Endothelial cell of hepatic sinusoid (primary cell): ENCODE results near the gene ATP12A.

Source experiments
- in situ Hi-C: cut with HindIII; loops from 2 replicates; pipeline ENCODE4 v1.10.0; 2017; ENCODE audit warnings: low sequenced_read_pairs

ATP12A gene

DNA sequence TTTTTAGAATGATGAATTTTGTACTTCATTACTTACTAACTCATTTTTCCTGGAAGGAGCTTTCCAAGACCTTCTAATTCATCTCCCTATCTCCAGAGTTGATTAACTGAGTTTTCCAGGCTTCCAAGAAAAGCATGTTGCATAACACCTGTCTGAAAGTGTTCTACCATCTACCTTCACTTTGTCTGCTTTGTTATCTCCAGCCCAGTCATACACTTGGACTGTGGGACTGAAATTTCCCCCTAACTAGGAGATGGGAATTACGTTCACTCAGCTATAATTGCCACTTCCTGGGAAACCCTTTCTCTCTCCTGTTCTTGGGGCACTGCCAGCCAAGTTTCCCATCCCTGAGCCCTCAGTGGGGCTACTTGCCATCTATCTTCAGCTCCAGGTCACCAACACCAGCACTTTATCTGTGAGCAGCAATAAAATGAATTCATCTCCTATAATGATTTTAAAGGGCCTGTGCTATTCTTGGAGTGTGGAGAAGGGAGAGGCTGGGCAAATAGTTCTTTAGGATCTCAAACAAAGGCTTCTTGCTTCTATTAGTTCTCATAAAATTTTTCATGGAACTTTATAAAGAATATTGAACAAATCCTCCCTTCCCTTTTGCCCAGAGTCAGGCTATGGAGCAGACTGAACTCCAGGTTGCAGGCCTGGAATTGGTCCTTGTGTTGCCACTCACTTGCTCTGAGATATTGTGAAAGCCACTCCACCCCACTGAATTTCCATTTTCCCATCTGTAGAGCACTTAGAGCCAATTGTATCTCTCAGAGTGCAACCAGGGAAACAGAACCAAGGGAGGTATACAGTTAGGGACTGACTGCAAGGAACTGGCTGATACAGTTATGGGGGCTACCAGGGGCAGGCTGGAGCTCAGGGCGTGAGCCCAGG is 17.8 kb upstream of the ATP12A start:
- in situ Hi-C loops, result loop anchor here (5.0 kb wide), 1 partner anchor 50 kb away; no protein-coding TSS in a partner anchor

DNA sequence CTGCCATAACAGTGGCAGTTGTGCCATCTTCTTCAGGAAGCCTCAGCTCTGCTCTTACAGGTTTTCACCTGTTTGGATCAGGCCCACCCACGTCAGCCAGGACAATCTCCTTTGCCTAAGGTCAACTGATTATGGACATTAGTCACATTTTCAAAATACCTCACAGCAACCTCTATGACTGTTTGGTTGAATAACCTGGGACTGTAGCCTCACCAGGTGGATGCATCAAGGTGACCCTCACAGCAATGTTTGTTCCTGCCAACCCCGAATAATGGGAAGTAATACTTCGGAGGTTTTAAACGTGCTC is 17.2 kb upstream of the ATP12A start:
- in situ Hi-C loops, result loop anchor here (5.0 kb wide), 1 partner anchor 51 kb away; no protein-coding TSS in a partner anchor

- in situ Hi-C loops, result loop anchor here (5.0 kb wide), 1 partner anchor 51 kb away; no protein-coding TSS in a partner anchor
These were observed 16.6 kb upstream of the ATP12A start for GRCh38 chr13:24663586-24663985.

DNA sequence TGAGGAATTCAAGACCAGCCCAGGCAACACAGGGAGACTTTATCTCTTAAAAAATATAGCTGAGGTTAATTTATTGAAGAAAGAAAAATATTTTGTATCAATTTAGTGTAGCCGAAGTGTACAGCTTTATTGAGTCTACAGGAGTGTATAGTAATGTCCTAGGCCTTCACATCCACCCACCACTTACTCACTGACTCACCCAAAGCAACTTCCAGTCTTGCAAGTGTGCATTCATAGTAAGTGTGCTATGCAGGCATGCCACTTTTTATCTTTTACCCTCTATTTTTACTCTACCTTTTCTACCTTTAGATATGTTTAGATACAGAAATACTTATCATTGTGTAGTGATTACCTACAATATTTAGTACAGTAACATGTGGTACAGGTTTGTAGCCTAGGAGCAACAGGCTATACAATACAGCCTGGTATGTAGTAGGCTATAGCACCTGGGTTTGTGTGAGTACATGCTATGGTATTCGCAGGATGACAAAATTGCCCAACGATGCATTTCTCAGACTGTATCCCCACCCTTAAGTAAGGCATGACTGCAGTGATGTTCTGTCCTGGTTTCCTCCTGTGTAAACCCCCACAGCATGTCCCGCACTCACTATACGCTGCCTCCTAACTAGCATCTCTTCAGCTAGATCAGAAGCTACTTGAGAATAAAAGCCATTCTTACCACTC is 15.3 kb upstream of the ATP12A start:
- in situ Hi-C loops, result loop anchor here (5.0 kb wide), 1 partner anchor 53 kb away; no protein-coding TSS in a partner anchor

- in situ Hi-C loops, result no loop called here
These were observed 11.7 kb upstream of the ATP12A start for GRCh38 chr13:24668511-24668910.

DNA sequence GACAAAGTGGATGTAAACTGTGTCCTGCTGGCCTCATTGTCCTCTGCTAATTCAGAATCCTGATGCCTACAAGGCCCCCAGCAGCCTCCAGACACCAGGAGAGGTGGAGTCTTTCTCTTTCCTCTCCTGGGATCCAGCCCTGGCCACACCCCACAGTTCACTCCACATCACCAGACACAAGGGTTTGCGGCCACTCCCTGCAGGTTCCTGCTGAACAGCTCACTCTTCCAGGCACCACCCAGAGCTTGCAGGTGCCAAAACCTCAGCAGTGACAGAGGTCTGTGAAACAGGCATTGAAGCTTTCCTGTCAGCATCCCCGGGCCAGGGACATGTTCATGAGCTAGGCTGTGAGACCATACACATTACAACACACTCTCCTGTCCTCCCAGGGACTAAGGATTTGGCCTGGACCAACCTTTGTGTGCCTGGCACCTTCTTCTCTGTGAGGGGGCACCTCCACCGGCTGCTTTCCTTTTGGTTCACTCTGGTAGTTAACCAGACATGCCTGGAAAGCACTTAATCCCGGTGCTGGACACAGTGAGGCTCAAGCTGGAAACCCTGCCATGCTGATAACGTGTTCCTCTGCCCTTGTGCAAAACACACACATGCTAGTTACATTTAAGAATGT is 11.1 kb upstream of the ATP12A start:
- in situ Hi-C loops, result no loop called here

DNA sequence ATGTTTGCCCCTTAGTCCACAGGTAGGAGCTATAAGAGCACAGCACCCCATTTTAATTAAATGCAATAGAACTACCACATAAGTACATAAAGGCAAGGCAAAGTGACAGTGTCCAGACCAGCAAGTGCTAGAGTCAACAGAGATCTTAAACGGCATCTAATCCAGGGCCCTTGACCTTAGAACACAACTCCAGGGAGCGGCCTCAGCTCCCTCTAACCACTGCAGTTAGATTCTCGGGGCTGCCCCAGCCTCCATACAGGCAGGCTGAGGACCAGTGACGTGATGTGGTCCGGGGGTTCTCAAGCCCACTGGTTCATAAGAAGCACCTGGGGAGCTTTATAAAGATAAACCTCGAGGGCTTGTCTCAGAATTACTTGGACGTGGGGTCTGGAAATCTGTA is 10.0 kb upstream of the ATP12A start:
- in situ Hi-C loops, result no loop called here

- in situ Hi-C loops, result no loop called here
These were observed 9.2 kb upstream of the ATP12A start for GRCh38 chr13:24670961-24671381.

DNA sequence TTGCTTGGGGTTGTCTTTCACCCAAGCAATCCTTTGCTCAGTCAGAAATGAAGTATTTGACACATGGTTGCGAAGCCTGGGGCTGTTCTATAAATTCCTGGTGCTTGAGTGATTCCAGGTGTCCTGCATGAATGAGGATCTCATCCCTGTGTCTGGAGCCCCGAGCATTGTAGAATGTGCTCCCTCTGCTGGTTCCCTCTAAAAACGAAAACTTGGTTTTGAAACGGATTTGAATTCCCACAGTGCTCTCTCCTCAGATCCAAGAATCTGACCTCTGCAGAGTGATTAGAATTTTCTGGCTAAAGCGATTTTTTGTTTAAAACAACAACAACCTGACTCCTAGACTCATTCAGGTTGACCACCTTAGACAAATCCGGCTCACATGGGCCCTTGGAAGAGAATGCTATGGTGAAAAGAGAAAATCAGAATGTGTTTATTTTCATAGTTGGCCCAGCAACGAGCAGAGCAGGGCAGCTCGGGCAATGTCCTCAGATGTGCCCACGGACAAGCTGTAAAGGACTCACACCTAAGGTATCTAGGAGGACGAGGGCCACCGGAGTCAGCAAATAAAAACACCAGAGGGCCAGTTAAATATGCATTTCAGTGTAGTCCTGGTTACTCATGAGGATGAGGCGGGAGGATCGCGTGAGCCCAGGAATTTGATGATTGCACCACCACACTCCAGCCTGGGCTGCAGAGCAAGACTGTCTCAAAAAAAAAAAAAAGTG is 8.7 kb upstream of the ATP12A start:
- in situ Hi-C loops, result no loop called here

GRCh38 chr13:24672141-24673132 is 7.8 kb upstream of the ATP12A start:
- in situ Hi-C loops, result no loop called here

DNA sequence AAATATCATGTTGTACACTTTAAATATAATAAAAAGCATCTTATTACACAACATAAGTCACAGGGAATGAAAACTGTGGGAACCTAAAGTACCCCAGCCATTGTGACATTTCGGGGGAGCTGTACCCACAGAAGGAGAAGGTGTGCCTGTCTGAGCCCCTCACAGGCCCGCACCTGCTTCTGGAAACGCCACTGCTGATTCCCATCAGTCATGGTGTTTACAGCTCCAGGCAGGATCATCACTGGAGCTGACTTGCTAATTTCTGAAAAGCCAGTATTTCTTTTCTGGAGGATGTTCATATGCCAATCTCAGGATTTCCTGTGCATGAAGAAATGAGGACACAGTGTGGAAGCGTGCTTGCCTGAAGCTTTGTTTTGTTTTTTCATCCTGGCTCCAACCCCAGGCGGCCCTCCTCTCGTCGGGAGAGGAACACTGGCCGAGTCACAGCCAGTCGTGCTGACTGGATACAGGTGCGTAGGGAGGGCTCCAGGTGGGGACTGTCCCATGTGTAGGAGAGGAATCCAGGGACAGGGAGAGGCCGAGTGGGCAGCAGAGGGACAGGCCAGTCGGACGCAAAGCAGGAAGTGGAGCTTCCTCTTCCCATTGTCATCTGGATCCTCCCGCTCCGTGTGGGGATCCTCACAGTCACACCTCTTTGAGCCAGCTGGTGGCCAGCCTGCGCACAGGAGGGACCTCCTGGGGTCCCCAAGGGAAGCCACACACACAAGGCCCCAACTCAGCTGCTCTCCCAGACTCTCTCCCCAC is 4.2 kb upstream of the ATP12A start:
- in situ Hi-C loops, result no loop called here

GRCh38 chr13:24678151-24678550 is 2.1 kb upstream of the ATP12A start:
- in situ Hi-C loops, result no loop called here

DNA sequence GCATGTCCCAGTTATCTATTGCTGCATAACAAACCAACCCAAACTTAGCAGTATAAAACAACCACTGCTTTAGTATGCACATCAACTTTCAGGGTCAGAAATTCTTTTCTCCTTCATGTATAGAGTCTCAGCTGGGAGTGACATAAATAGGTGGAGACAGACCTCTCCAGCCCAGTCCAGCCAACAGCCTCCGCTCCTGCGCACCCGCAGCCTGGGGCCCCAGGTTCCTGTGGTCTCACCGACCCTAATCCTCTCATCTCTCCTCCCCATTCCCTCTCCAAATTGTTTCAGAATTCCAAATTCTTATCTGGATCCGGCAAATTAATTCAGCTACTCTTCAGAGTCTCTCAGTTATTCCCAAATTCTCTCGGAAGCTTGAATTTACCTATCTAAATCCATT is 522 bp upstream of the ATP12A start:
- in situ Hi-C loops, result no loop called here

DNA sequence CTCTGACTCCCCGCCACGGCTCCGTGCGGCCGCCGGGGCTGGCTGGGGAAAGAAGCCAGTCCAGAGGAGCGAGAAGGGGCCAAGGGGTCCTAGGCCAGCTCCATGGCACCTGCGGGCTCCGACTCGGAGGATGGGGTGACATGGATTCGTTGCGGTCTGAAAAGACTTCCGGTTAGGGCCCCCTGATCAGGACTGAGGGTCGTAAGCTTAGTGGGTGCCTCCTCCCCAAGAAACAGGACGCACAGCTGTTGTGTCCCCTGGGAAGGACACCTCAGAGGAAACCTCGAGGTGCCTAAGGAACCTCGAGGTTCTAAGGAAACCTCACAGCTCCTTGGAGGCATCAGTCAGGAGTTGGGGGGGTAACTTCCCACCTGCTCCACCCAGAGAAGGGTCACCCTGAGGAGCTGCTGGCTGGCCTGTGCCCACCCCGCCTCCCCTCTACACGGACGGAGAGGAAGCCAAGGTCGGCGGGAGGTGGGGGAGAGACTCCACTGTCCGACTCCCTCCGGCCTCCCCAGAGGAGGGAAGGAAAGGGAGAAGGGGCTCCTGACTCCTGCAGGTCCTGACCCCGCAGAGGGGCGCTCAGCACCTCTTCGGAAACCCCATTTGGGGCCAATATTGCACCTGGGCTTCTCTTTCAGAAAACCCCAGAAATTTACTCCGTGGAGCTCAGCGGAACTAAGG is 855 bp downstream of the ATP12A start:
- in situ Hi-C loops, result no loop called here

DNA sequence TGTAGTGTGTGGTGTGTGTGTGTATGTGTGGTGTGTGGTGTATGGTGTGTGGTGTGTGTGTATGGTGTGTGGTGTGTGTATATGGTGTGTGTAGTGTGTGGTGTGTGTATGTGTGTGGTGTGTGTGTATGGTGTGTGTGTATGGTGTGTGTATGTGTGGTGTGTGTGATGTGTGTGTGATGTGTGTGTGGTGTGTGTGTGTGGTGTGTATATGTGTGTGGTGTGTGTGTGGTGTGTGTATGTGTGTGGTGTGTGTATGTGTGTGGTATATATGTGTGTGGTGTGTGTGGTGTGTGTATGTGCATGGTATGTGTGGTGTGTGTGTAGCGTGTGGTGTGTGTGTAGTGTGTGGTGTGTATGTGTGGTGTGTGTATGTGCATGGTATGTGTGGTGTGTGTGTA is 1.7 kb downstream of the ATP12A start:
- in situ Hi-C loops, result no loop called here

DNA sequence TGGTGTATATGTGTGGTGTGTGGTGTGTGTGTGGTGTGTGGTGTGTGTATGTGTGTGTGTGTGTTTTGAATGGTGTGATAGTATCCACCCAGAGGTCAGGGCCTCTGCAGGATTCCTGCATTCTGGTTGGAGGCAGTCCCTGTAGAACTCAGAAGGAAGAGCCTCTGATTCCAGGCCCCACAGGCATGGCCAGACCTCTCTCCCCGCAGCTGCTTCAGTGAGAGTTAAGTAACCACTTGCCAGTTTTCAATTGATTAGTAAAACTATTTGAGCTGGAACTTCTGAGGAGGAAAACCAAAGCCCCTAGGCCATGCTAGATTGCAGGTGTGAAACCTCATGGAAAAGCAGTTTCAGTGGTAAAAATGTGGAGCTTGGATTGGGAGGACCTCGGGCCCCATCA is 2.1 kb downstream of the ATP12A start:
- in situ Hi-C loops, result no loop called here

DNA sequence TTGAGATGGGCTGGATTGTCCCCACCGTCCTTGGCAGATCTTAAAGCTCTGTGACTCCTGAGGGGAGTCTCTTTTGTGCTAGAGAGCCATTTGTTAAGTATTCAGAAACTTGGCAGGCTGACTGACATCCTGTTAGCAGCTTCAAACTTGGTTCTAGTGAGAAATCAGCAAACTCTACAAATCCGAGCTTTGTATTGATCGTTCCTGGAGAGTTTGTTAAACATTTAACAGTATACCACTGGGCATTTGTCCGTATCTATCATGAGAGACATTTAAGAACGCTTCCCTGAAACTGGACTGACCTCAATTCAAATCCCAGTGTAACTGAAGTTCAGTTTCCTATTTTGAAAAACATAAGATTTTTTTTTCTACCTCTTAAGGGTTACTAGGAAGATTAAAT is 3.1 kb downstream of the ATP12A start:
- in situ Hi-C loops, result no loop called here

DNA sequence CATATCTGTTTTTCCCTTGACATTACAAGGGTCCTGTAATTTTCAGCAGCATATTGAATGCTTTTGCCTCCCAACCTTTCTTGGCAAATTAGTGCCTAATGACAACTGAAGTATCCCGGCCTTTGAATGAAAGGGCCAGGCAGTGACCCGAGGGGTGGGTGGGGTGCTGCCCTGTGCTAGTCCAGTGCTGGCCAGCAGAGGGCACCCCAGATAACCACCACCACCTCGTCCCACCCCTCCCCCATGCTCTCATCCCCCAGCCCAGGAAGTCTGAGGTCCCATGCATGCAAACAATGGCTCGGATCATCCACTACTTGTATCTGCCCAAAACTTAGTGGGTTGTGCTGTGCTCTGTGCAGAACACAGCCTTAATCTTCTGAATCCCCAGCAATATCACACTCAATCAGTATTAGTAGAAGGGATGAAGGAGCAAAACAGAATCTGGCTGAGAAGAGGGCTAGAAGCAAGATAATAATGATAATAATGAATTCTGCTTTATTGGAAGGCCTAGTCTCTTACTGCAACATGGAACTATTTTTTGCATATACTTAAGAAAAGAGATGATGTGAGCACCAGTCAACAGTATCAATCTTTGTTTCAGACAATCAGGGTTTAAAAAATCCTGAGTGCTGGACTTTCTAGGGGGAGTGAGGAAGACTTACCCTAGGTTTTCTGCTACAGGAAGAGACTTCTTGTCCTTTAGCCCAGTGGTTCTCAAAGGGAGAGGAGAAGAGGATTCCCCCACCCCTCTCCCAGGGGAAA is 3.8 kb downstream of the ATP12A start:
- in situ Hi-C loops, result no loop called here
